ENCODE measurements around the gene ICOS. TPM values are rescaled to one million over a fixed set of nuclear protein-coding genes. Genes with fewer than 3 reads are reported as not detected.

The ICOS gene
- total RNA-seq, 1 experiment from 2014 or later, result 0.18 TPM

GRCh38 chr2:203999835-204000234 is 63.3 kb downstream of the ICOS start:
- intact Hi-C loops (cut with micrococcal nuclease; ENCODE audit: unreplicated experiment), result no loop called here
- TF ChIP-seq SIN3A (IDR thresholded peaks at IDR 0.05; ENCODE audit: borderline replicate concordance, insufficient read depth, low read depth, low read length) (no peak), POLR2AphosphoS5 (IDR thresholded peaks at IDR 0.05; ENCODE audit: low read depth, low read length) (no peak), TCF7L2 (IDR thresholded peaks at IDR 0.05; ENCODE audit: low read depth, low read length) (no peak)
- TF ChIP-seq, protein P1, sequence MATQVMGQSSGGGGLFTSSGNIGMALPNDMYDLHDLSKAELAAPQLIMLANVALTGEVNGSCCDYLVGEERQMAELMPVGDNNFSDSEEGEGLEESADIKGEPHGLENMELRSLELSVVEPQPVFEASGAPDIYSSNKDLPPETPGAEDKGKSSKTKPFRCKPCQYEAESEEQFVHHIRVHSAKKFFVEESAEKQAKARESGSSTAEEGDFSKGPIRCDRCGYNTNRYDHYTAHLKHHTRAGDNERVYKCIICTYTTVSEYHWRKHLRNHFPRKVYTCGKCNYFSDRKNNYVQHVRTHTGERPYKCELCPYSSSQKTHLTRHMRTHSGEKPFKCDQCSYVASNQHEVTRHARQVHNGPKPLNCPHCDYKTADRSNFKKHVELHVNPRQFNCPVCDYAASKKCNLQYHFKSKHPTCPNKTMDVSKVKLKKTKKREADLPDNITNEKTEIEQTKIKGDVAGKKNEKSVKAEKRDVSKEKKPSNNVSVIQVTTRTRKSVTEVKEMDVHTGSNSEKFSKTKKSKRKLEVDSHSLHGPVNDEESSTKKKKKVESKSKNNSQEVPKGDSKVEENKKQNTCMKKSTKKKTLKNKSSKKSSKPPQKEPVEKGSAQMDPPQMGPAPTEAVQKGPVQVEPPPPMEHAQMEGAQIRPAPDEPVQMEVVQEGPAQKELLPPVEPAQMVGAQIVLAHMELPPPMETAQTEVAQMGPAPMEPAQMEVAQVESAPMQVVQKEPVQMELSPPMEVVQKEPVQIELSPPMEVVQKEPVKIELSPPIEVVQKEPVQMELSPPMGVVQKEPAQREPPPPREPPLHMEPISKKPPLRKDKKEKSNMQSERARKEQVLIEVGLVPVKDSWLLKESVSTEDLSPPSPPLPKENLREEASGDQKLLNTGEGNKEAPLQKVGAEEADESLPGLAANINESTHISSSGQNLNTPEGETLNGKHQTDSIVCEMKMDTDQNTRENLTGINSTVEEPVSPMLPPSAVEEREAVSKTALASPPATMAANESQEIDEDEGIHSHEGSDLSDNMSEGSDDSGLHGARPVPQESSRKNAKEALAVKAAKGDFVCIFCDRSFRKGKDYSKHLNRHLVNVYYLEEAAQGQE (IDR thresholded peaks at IDR 0.05; ENCODE audit: insufficient read depth in 1 of 2, low read depth in 2 of 2, low read length in 1 of 2), result no peak
- TF ChIP-seq, protein P2, sequence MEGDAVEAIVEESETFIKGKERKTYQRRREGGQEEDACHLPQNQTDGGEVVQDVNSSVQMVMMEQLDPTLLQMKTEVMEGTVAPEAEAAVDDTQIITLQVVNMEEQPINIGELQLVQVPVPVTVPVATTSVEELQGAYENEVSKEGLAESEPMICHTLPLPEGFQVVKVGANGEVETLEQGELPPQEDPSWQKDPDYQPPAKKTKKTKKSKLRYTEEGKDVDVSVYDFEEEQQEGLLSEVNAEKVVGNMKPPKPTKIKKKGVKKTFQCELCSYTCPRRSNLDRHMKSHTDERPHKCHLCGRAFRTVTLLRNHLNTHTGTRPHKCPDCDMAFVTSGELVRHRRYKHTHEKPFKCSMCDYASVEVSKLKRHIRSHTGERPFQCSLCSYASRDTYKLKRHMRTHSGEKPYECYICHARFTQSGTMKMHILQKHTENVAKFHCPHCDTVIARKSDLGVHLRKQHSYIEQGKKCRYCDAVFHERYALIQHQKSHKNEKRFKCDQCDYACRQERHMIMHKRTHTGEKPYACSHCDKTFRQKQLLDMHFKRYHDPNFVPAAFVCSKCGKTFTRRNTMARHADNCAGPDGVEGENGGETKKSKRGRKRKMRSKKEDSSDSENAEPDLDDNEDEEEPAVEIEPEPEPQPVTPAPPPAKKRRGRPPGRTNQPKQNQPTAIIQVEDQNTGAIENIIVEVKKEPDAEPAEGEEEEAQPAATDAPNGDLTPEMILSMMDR (IDR thresholded peaks at IDR 0.05), result no peak
- CTCF ChIA-PET, result no interaction called here

GRCh38 chr2:204000446-204000845 is 63.9 kb downstream of the ICOS start:
- BruUV-seq (replicated peaks), result no TSS peak
- in situ Hi-C loops (cut with HindIII; ENCODE audit: low pct_unique_long_range_greater_than_20kb, low sequenced_read_pairs), result no loop called here
- CTCF ChIA-PET, result no interaction called here

More at GRCh38 chr2:203999835-204000234, 63.3 kb downstream of the ICOS start:
- Histone ChIP-seq H3K27me3 (ENCODE audit: control insufficient read depth, insufficient read depth, low read length) (peaks cover 3% of the 10 kb centered on the region; the same call in 1 of the 2 replicates), H3K36me3 (ENCODE audit: control insufficient read depth, insufficient read depth, low read length) (no peaks in the 10 kb centered on the region), H3K4me3 (ENCODE audit: low read depth in 2 of 2, low read length in 2 of 2) (no peak overlapping the region), H3K9me3 (ENCODE audit: control insufficient read depth, insufficient read depth, low read depth, low read length) (no peaks in the 10 kb centered on the region), H3K27ac (ENCODE audit: low read length) (no peak overlapping the region), H3K4me1 (ENCODE audit: control insufficient read depth, insufficient read depth, low read length) (no peaks in the 10 kb centered on the region)
- DNase-seq (ENCODE audit: low read depth, low spot score) (no peak), ATAC-seq (no peak)
- no TSS peak for BruUV-seq (replicated peaks)
- in situ Hi-C loops (cut with HindIII; ENCODE audit: low pct_unique_long_range_greater_than_20kb, low sequenced_read_pairs), result no loop called here
- POLR2A ChIA-PET, result no interaction called here

More at GRCh38 chr2:204000446-204000845, 63.9 kb downstream of the ICOS start:
- DNase-seq (ENCODE audit: low read depth, low spot score) (no peak), ATAC-seq (no peak)
- Histone ChIP-seq H3K4me3 (ENCODE audit: low read depth in 2 of 2, low read length in 2 of 2) (no peak overlapping the region), H3K9me3 (ENCODE audit: control insufficient read depth, insufficient read depth, low read depth, low read length) (no peaks in the 10 kb centered on the region), H3K4me1 (ENCODE audit: control insufficient read depth, insufficient read depth, low read length) (no peaks in the 10 kb centered on the region), H3K27me3 (ENCODE audit: control insufficient read depth, insufficient read depth, low read length) (peaks cover 3% of the 10 kb centered on the region; the same call in 1 of the 2 replicates), H3K36me3 (ENCODE audit: control insufficient read depth, insufficient read depth, low read length) (no peaks in the 10 kb centered on the region), H3K27ac (ENCODE audit: low read length) (no peak overlapping the region)
- no peak for TF ChIP-seq SIN3A (IDR thresholded peaks at IDR 0.05; ENCODE audit: borderline replicate concordance, insufficient read depth, low read depth, low read length)
- no peak for TF ChIP-seq POLR2AphosphoS5 (IDR thresholded peaks at IDR 0.05; ENCODE audit: low read depth, low read length)
- TF ChIP-seq, protein P2 (IDR thresholded peaks at IDR 0.05), result no peak
- TF ChIP-seq, protein P1 (IDR thresholded peaks at IDR 0.05; ENCODE audit: insufficient read depth in 1 of 2, low read depth in 2 of 2, low read length in 1 of 2), result no peak
- TF ChIP-seq TCF7L2 (IDR thresholded peaks at IDR 0.05; ENCODE audit: low read depth, low read length), result no peak
- intact Hi-C loops (cut with micrococcal nuclease; ENCODE audit: unreplicated experiment), result no loop called here
- POLR2A ChIA-PET, result no interaction called here
